ENCODE measurements around the gene APIP.

- no peak for TF ChIP-seq RAD21 (IDR thresholded peaks at IDR 0.05; ENCODE audit: low read depth)
- TF ChIP-seq TAF1 (IDR thresholded peaks at IDR 0.05; ENCODE audit: low read depth), result no peak
- TF ChIP-seq REST (IDR thresholded peaks at IDR 0.05; ENCODE audit: low read depth), result no peak
- no peak for TF ChIP-seq EP300 (IDR thresholded peaks at IDR 0.05; ENCODE audit: borderline replicate concordance)
- no peak for TF ChIP-seq YY1 (IDR thresholded peaks at IDR 0.05; ENCODE audit: low read depth)
- TF ChIP-seq CREB1 (IDR thresholded peaks at IDR 0.05; ENCODE audit: low read depth), result no peak
- no peak for TF ChIP-seq EGR1 (IDR thresholded peaks at IDR 0.05)
- 0 out of 2 replicates have a peak, but pooled peaks have one; percentile 23 for TF ChIP-seq MAX (IDR thresholded peaks at IDR 0.05)
- no peak for TF ChIP-seq NFIC (IDR thresholded peaks at IDR 0.05)
- TF ChIP-seq USF1 (IDR thresholded peaks at IDR 0.05), result 0 out of 2 replicates have a peak, but pooled peaks have one; percentile 47
- TF ChIP-seq ZBTB7A (IDR thresholded peaks at IDR 0.05; ENCODE audit: low read depth), result no peak
- TF ChIP-seq TEAD4 (IDR thresholded peaks at IDR 0.05), result no peak
These were observed 56.1 kb downstream of the APIP start for GRCh38 chr11:34860034-34860433.

All from Ishikawa (cell line).